Neural progenitor cell (in vitro differentiated cells): ENCODE results near the gene ZDHHC11.

Experiments used
- CTCF ChIP-seq: fragments of 200-600 bp; sonication (generic); IDR thresholded peaks from 2 replicates; pipeline ENCODE4 v1.5.1; 2017; ENCODE audit warnings: antibody characterized with exemption, mild to moderate bottlenecking
- EZH2 ChIP-seq: fragments of 200-600 bp; sonication (generic); IDR thresholded peaks from 2 replicates; pipeline ENCODE4 v1.6.1; 2017; ENCODE audit warnings: antibody characterized with exemption, mild to moderate bottlenecking, moderate library complexity
- EZH2phosphoT487 ChIP-seq: fragments of 200-600 bp; sonication (generic); IDR thresholded peaks from 2 replicates; pipeline ENCODE4 v1.6.1; 2017; ENCODE audit warnings: antibody characterized with exemption

DNA sequence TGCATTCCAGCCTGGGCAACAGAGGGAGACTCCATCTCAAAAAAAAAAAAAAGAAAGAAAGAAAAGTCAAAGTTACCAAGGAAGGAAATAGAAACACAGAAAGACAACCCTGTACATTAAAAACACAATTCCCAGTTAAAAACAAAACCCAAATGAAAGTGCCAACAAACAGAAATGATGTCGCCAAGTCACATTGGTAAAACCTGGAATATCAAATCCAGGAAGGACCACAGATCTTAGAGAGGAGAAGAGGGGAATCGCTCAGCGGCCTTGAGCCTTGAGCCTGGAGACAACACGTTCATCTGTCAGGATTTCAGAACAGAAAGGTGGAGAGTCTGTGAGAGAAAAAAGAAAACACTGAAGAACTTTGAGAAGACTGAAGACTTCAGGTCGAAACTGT is 1.2 kb upstream of the ZDHHC11 start:
- no peak for TF ChIP-seq CTCF
- TF ChIP-seq EZH2phosphoT487: no peak
- TF ChIP-seq EZH2: no peak
